Vagina (tissue), 2 donors: ENCODE results near the gene OTULINL. TPM values are rescaled to one million over a fixed set of nuclear protein-coding genes. Genes with fewer than 3 reads are reported as not detected.

Experiments
- DNase-seq, 2 donors: peaks; one replicate each; pipeline ENCODE4 v3.0.0-alpha.2; 2017; ENCODE audit errors: extremely low spot score in 2 of 2
- H3K27ac ChIP-seq: fragments of 200-600 bp; sonication (generic); one replicate; pipeline ENCODE4 v1.5.1; 2019
- H3K27me3 ChIP-seq: fragments of 200-600 bp; sonication (generic); one replicate; pipeline ENCODE4 v1.5.1; 2019
- H3K36me3 ChIP-seq, 2 donors: fragments of 200-600 bp; sonication (generic); one replicate each; pipeline ENCODE4 v1.5.1; 2017 to 2019
- H3K4me1 ChIP-seq: fragments of 200-600 bp; sonication (generic); one replicate; pipeline ENCODE4 v1.5.1; 2019
- H3K4me3 ChIP-seq, 2 donors: fragments of 200-600 bp; sonication (generic); 1 replicate in 1 of 2; 2 replicates in 1 of 2; pipeline ENCODE4 v1.5.1; 2016 to 2019
- H3K9me3 ChIP-seq: fragments of 200-600 bp; sonication (generic); one replicate; pipeline ENCODE4 v1.5.1; 2019
- POLR2A ChIP-seq, 2 donors: fragments of 450-650 bp; IDR thresholded peaks; one replicate each; pipeline ENCODE4 v1.6.1; 2017; ENCODE audit warnings: antibody characterized with exemption in 2 of 2, mild to moderate bottlenecking in 2 of 2, moderate library complexity in 2 of 2
- POLR2AphosphoS5 ChIP-seq, 2 donors: sonication (generic); formaldehyde crosslinking; IDR thresholded peaks; one replicate each; pipeline ENCODE4 v1.9.0; 2017; ENCODE audit warnings: antibody characterized with exemption in 2 of 2, mild to moderate bottlenecking in 2 of 2, low read depth in 1 of 2; ENCODE audit not compliant: insufficient read depth in 1 of 2
- intact Hi-C: fragments of 100-400 bp; cut with DNase I; formaldehyde crosslinking; loops from one replicate; pipeline ENCODE4 v1.15.1; 2023
- total RNA-seq: library from RNA; depleted of rRNA; stranded (reverse); fragments of >200 nt; gene quantifications from one replicate; pipeline ENCODE4 v1.2.3, GENCODE V29; 2016
- TF ChIP-seq, protein P1 (sequence below), 3 experiments: fragments of 450-650 bp in 2 of 3; fragments of 200-600 bp in 1 of 3; sonication (generic) in 1 of 3; IDR thresholded peaks; one replicate each; pipeline ENCODE4 v1.5.1; 2017 to 2019; ENCODE audit warnings: antibody characterized with exemption in 3 of 3, mild to moderate bottlenecking in 2 of 3, moderate library complexity in 2 of 3

Gene OTULINL
- total RNA-seq, result 8.8 TPM

DNA sequence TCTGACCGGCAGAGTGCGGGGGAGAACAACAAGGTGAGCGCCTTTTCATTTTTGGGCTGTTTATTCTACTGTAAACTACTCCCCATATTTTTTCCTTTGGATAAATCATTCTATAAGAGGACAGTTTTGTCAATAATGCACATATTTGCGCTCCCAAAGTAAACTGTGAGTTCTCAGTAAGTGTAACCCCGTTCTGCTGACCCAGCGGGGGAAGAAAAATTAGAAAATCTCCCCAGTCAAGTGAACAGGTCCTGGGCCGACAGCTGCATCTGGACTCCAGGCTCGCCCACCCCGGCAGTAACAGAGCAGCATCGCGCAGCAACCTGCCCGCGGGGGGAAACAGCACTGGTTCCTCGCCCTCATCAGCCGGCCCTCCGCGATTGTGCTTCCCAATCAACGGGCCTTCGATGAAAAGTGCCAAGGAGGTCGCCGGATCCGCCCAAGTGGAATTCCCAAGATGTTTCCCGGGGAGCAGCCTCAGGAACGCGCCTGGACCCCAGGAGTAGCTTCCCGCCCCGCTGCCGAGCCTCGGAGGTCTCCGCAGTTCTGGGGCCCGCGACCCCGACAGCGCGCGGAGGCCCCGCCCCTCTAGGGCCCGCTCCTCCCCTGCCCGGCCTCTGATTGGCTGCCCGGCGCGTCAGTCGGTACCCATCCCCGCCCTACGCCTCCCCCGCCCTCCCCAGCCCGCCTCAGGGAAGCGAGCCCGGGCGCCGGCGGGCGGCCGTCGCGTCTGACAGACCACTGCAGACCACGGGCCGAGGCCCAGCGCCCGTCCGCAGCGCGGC lies at the start of gene OTULINL:
Gene OTULINL (plus strand): TSS at position 687 of the 785 bp plus-strand sequence. CDS start 103 bp downstream, outside the sequence.
- Histone ChIP-seq H3K4me3 (peak within 1 kb of the TSS; percentile 76 to 95), H3K36me3 (no peaks in the 10 kb centered on the region), H3K4me1 (peaks cover 24% of the 10 kb centered on the region), H3K27ac (peak within 1 kb of the TSS; percentile 55), H3K27me3 (no peaks in the 10 kb centered on the region), H3K9me3 (no peaks in the 10 kb centered on the region)
- TF ChIP-seq, protein P1, sequence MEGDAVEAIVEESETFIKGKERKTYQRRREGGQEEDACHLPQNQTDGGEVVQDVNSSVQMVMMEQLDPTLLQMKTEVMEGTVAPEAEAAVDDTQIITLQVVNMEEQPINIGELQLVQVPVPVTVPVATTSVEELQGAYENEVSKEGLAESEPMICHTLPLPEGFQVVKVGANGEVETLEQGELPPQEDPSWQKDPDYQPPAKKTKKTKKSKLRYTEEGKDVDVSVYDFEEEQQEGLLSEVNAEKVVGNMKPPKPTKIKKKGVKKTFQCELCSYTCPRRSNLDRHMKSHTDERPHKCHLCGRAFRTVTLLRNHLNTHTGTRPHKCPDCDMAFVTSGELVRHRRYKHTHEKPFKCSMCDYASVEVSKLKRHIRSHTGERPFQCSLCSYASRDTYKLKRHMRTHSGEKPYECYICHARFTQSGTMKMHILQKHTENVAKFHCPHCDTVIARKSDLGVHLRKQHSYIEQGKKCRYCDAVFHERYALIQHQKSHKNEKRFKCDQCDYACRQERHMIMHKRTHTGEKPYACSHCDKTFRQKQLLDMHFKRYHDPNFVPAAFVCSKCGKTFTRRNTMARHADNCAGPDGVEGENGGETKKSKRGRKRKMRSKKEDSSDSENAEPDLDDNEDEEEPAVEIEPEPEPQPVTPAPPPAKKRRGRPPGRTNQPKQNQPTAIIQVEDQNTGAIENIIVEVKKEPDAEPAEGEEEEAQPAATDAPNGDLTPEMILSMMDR (IDR thresholded peaks at IDR 0.05), result no peak
- TF ChIP-seq POLR2AphosphoS5 (IDR thresholded peaks at IDR 0.05; ENCODE audit: insufficient read depth in 1 of 2, low read depth in 1 of 2), result peak in 1 of 2 donors; percentile 37
- peak in 1 of 2 donors; percentile 23 for TF ChIP-seq POLR2A (IDR thresholded peaks at IDR 0.05)
- intact Hi-C loops, result no loop called here
- no peak for DNase-seq

DNA sequence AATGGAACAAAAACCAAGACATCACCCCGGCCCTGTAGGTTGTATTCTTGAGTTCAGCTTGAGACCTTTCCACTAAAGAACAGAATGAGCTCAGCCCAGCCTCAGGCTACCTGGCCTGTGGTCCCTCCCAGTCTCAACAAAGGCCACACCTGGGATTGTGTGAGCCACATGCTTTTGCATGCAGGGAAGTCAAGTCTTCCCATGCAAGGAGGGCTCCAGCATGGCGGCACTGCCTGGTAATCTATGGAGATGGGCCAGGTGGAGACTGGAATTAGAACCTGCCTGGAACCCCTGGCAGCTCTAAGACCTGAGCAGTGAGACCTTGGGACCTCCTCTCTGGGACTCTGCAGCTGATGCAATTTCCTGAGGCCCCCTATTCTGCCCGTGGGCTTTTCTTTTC lies 49.4 kb upstream of the OTULINL start:
- no peak for DNase-seq
- Histone ChIP-seq H3K27me3 (no peaks in the 10 kb centered on the region), H3K36me3 (no peaks in the 10 kb centered on the region), H3K4me3 (no peak overlapping the region), H3K4me1 (no peaks in the 10 kb centered on the region), H3K9me3 (no peaks in the 10 kb centered on the region), H3K27ac (no peak overlapping the region)
- intact Hi-C loops, result no loop called here
- TF ChIP-seq POLR2AphosphoS5 (IDR thresholded peaks at IDR 0.05; ENCODE audit: insufficient read depth in 1 of 2, low read depth in 1 of 2) (no peak), POLR2A (IDR thresholded peaks at IDR 0.05) (no peak)
- TF ChIP-seq, protein P1 (IDR thresholded peaks at IDR 0.05), result no peak

DNA sequence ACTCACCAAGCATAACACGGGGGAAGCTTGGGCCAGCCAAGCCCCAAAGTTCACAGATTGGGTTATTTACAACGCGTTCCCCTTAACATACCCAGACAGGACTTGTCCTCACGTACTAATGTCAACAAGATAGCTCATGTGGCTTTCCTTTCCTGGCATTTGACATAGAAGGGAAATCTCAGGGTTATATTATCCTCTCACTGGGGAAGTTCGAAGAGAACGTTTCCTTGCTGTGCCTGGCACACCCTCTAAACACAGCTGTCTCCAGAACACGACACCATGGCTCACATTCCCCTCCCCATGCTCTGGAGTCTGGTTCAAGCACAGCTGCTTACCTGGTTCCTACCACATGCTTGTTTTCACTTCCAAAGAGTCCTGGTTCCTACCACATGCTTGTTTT lies 46.8 kb upstream of the OTULINL start:
- H3K27ac ChIP-seq, result no peak overlapping the region
- TF ChIP-seq, protein P1 (IDR thresholded peaks at IDR 0.05), result no peak
- TF ChIP-seq POLR2A (IDR thresholded peaks at IDR 0.05) (no peak), POLR2AphosphoS5 (IDR thresholded peaks at IDR 0.05; ENCODE audit: insufficient read depth in 1 of 2, low read depth in 1 of 2) (no peak)
- H3K27me3 ChIP-seq, result no peaks in the 10 kb centered on the region
- no peaks in the 10 kb centered on the region for H3K36me3 ChIP-seq
- H3K4me1 ChIP-seq, result no peaks in the 10 kb centered on the region
- H3K4me3 ChIP-seq, result no peak overlapping the region
- DNase-seq, result no peak
- H3K9me3 ChIP-seq, result no peaks in the 10 kb centered on the region
- intact Hi-C loops, result no loop called here

DNA sequence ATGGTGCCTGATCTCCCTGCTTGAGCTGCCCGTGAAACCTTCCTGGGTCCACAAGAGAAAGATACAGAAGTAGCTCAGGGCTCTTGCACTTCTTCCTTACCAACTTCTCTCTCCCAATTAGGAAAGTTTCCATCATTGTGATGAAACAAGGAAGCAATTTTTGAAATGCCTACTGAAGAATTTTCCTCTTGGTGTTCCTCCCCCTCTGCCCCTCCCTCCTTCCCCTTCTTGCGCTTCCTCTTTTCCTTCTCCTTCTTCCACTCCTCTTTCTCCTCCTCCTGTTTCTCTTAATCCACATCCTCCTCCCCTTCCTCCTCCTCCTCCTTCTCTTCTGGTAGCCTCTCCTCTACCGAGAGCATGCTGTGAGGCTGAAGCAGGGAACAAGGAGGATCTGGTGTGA lies 36.3 kb upstream of the OTULINL start:
- Histone ChIP-seq H3K27me3 (no peaks in the 10 kb centered on the region), H3K36me3 (no peaks in the 10 kb centered on the region), H3K27ac (no peak overlapping the region), H3K4me3 (no peak overlapping the region), H3K9me3 (no peaks in the 10 kb centered on the region), H3K4me1 (no peaks in the 10 kb centered on the region)
- intact Hi-C loops, result no loop called here
- no peak for TF ChIP-seq POLR2A (IDR thresholded peaks at IDR 0.05)
- no peak for DNase-seq

DNA sequence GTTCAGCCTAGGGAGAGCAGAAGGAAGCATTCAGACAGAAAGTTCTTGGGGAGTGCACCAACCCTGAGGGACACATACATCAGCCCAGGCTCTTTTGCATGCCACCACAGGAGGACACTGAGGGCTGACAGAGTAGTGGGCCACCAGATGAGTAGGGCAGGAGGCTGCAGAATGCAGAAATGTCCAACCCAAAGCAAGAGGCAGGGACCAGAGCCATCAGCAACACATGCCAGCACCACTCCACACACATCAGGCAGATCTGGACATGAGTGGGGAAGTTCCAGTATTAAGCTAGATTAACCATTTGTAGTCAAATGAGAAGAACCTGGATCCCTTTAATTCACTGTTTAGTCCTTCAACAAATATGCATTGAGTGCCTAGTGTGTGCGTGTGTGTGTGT lies 35.7 kb upstream of the OTULINL start:
- H3K4me3 ChIP-seq, result no peak overlapping the region
- H3K4me1 ChIP-seq, result no peaks in the 10 kb centered on the region
- no peaks in the 10 kb centered on the region for H3K9me3 ChIP-seq
- H3K27ac ChIP-seq, result no peak overlapping the region
- no peaks in the 10 kb centered on the region for H3K27me3 ChIP-seq
- intact Hi-C loops, result no loop called here
- H3K36me3 ChIP-seq, result no peaks in the 10 kb centered on the region
- DNase-seq, result no peak
- TF ChIP-seq POLR2AphosphoS5 (IDR thresholded peaks at IDR 0.05; ENCODE audit: insufficient read depth in 1 of 2, low read depth in 1 of 2) (no peak), POLR2A (IDR thresholded peaks at IDR 0.05) (no peak)
- TF ChIP-seq, protein P1 (IDR thresholded peaks at IDR 0.05), result no peak
